ENCODE data around the gene GLT1D1.
"Not testable (repeated sequence)": the region's sequence is repeated elsewhere in the genome, so short reads cannot be mapped to it uniquely, and the experiment has no call there.

The GLT1D1 gene

GRCh38 chr12:128820253-128820652 lies 33.0 kb upstream of the GLT1D1 start:
- no peak for DNase-seq

GRCh38 chr12:128820723-128821432 lies 32.4 kb upstream of the GLT1D1 start:
- no peak for DNase-seq

- DNase-seq: peak; percentile 84
These were observed 29.9 kb upstream of the GLT1D1 start for GRCh38 chr12:128823216-128823915.

GRCh38 chr12:128823916-128824839 lies 29.1 kb upstream of the GLT1D1 start, which contains the start of gene SLC15A4:
TSS of gene SLC15A4 (minus strand) at chr12:128823958. CDS start at chr12:128823943, 15 bp downstream.
- peak; percentile 92 for DNase-seq

GRCh38 chr12:128825835-128826234 lies 27.4 kb upstream of the GLT1D1 start:
- no peak for DNase-seq

- no peak for DNase-seq
These were observed 25.6 kb upstream of the GLT1D1 start for GRCh38 chr12:128827724-128828123.

- DNase-seq: no peak
These were observed 23.3 kb upstream of the GLT1D1 start for GRCh38 chr12:128829861-128830504.

GRCh38 chr12:128830505-128830893 lies 22.8 kb upstream of the GLT1D1 start:
- DNase-seq: no peak

GRCh38 chr12:128833418-128833817 lies 19.9 kb upstream of the GLT1D1 start:
- no peak for DNase-seq

- not testable (repeated sequence) for DNase-seq
These were observed 13.4 kb upstream of the GLT1D1 start for GRCh38 chr12:128839885-128840284.

GRCh38 chr12:128840862-128841468 lies 12.3 kb upstream of the GLT1D1 start:
- no peak for DNase-seq

- DNase-seq: no peak
These were observed 10.7 kb upstream of the GLT1D1 start for GRCh38 chr12:128842579-128842978.

GRCh38 chr12:128843538-128843937 lies 9.7 kb upstream of the GLT1D1 start:
- DNase-seq: no peak

- no peak for DNase-seq
These were observed 9.1 kb upstream of the GLT1D1 start for GRCh38 chr12:128844031-128844635.

GRCh38 chr12:128846671-128847070 lies 6.6 kb upstream of the GLT1D1 start:
- not testable (repeated sequence) for DNase-seq

GRCh38 chr12:128848371-128848770 lies 4.9 kb upstream of the GLT1D1 start:
- no peak for DNase-seq

GRCh38 chr12:128849806-128850205 lies 3.5 kb upstream of the GLT1D1 start:
- not testable (repeated sequence) for DNase-seq

- DNase-seq: no peak
These were observed 2.9 kb upstream of the GLT1D1 start for GRCh38 chr12:128850400-128850799.

GRCh38 chr12:128851429-128851828 lies 1.8 kb upstream of the GLT1D1 start:
- DNase-seq: not testable (repeated sequence)

GRCh38 chr12:128852026-128852698 lies 1.1 kb upstream of the GLT1D1 start:
- no peak for DNase-seq

Data from right kidney (tissue), 1 donor.